Activated CD4-positive, CD25-positive, alpha-beta regulatory T cell treated with anti-CD3 and anti-CD28 coated beads, Interleukin-2, amount 50 U/mL, for 72 hours (primary cell): ENCODE data around the gene IL21R.

Experiments used
- DNase-seq: peaks from one replicate; pipeline ENCODE4 v3.0.0; 2021

IL21R gene

DNA sequence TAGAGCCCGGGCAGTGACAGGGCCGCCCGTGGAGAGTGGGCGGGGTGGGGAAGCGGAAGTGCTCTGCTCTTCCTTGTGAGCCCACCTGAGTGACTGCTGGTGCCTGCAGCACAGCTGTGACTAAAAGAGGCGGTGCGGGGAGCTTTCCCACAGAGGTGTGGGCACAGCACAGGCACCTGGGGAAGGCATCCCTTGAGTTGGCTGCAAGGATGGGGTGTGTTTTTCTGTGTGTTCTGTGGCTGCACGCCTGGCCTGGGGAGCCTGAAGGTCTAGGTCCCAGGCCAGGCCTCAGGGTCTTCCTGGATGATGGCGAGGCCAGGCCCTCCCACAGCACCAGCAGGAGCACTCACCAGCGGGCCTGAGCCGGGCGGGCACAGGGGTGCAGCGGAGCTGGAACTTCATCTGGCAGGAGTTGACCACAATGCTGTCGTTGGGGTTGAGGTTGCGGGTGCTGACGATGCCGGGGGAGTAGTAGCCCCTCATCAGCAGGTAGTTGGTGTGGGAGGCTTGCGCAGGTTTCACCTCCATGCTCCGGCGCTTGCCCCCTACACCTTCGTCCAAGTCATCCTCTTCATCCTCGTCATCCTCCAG, 67.1 kb downstream of the IL21R start:
- DNase-seq: no peak

DNA sequence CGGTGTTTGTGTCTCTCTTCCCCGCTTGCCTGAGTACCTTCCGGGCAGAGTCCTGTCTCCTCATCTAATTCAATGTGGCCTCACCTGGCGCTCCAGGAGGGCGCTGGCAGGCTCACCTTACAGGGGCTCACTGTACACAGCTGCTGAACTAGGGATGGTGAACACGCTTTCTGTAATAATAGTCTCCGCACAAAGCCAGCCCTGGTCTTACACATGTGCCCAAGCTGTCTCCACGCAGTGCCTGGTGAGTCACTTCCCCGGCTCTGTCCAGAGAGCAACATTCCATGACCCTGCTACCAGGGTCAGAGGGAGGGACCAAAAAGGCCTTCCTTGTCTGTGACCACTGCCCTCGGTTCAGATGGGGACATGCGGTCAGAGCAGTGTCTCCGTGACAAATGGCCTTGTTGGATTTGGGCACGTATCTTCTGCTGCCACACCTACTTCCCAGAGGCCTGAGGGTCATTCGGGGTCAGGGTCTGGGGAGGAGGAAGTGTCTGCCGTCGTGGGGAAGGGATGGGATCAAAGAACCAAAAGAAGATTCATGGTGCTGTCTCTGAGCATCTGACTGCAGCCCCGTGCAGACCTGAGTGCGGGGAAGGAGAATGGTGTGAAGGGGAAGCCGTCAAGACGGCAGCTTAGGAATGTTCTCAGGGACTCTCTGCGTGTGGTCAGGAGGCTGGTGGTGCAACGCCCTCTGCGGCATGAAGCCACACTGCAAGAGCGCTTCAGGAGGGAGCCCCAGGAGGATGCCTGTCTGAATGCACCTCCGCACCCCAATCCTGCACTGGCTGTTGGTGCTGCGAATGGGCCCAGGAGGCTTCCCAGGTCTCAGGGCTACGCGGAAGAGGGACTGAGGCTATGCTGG, 68.8 kb downstream of the IL21R start:
- DNase-seq: no peak

DNA sequence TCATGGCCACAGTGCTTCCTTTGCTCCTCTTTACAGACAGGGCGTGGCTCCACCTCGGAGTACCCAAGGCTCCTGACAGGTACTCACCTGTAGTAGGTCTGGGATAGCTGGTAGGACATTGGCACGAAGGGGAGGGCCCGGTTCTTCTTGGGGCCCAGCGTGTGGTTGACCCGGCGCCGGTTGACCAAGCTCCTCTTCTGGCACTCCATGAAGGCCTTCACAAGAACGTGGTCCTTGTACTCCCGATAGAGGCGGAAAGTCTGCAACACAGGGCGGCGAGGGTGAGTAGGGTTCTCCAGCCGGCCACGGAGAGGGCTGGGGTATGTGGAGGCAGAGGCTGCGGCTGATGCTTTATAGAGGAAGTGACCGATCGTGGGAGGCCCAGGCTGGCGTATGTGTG, 69.7 kb downstream of the IL21R start:
- no peak for DNase-seq

DNA sequence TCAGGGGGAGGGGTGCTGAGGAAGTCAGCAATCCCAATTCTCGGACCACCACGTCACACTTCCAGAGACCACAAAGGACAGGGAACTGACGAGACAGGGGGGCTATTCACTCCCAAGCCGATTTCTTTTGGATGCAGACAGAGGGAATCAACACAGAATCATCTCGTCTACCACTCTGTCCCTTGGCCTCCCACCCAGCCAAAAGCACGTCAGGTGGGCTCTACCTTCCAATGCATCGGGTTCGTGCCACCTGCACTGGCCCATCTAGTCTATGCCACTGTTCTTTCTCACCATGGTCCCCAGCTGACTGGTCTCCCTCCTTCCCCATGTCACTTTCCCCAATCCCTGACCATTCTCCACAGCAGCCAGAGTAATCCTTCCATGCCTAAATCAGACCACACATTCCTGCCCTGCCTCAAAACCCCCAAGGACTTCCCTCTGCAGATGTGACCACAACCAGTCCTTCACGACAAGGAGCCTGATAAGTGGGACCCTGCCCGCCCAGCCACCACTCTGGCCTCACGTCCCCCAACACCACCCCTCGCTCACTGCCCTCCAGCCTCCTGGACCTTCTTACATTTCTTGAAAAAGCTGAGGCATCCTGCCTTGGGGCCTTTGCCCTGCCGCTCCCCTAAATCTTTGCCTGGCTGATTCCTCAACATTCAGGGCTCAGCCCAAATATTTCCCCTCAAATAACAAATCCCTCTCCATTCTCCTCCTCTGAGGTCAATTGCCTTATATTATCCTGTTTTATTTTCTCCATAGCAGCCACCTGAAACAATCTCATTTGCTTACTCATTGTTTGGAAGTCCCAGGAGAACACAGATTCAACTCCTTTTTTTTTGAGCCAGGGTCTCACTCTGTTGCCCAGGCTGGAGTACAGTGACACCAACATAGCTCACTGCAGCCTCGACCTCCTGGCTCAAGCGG, 70.4 kb downstream of the IL21R start:
- DNase-seq: no peak

DNA sequence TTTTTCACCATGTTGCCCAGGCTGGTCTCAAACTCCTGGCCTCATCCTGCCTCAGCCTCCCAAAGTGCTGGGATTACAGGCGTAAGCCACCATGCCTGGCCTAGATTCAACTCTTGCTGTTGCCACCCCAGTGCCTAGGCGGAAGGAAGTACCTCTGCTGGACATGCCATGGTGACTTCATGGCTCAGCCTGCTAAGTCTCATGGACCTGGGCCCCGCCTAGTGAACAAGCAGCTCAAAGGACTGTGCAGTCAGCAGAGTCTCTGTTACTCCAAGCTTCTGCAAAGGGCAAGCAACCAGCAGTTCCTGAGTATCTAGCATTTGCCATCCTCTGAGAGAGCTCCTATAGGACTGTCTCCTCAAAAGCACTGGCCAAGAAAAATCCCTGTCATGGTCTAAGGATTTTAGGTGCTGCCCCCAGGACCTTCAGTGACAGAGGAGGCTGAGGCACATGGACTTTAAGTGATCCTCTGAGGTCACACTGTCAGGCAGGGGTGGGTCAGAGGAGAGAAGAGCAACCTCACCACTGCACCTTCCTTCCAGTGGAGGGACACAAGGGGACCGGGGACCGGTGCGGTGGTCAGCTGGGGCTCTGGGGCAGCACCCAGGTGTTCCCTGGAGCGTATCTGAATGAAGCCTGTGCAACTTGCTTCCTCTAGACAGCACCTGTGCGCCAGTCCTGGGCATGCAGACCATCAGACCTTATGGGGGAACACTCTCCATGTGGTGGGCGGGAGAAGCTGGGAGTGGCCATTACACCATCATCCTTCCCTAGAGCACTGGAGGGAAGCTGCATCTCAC, 71.3 kb downstream of the IL21R start:
- no peak for DNase-seq

DNA sequence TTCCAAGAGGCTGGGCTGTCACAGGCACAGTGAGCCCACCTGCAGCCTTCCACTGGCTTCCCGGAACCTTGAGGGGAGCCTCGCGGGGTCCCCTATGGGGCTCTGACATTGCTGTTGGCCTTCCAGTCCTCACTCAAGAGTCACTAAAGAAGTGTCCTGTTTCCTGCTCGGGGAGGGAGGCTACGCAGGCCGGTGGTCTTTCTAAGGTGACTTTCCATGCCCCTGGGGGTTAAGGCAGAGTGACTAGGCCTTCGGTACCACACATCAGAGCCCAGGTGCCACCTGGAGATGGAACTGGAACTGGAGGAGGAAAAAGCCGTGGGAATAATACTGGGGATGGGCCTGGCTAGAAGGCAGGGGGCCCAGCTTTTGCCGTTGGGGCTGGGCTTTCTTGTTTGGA, 72.1 kb downstream of the IL21R start:
- no peak for DNase-seq

DNA sequence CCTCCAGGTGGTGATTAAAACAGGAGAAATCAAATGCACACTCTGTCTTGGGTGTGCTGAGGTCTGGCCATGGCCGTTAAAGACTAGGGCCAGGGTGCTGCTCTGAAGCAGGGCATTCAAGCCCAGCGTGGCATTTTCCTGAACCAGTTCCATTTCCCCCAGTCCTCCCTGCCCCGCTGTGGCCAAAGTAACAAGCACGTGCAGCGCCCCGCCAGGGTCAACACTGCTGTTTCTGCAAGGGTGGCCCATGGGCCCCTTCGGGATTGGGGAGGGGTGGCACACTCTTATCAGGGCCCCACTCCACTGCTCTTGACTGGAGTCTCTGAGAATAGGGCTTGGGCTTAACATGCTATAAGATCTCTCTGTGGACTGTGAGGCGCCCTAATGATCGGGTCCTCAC, 72.9 kb downstream of the IL21R start:
- DNase-seq: no peak

DNA sequence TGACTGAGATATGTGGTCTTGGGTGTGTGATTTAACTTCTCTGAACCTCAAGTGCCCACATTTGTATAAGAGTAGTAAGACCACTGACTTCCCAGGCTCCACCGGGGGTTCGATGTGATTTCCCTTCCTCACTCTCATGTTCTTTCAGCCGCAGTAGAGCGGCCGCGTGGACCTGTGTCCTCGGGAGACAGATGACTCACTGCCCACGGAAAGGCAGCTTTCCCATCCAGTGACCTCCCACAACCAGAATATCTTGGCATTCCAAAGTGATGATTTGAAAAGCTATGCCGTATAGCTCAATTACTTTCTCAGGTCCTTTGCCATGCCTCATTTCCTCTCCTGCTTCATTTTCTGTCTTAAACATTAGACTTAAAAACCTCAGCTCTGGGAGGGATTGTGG, 73.6 kb downstream of the IL21R start:
- no peak for DNase-seq

DNA sequence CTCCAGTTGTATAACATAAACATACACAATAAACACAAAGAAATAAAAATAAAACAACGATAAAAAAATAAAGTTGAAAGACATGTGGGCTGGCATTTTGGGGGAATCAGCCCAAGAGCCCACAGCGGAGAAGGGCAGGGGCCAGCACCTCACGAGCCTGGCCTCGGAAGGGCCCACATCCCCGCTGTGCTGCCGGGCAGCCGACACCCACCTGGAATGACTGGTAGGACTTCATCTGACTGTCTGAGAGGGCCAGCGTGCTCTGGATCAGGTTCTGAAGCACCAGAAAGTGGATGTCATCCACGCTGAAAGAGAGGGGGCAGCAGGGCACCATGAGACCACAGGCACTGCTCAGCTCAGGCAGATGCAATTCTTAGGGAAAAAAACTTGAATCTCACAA, 74.3 kb downstream of the IL21R start:
- no peak for DNase-seq

DNA sequence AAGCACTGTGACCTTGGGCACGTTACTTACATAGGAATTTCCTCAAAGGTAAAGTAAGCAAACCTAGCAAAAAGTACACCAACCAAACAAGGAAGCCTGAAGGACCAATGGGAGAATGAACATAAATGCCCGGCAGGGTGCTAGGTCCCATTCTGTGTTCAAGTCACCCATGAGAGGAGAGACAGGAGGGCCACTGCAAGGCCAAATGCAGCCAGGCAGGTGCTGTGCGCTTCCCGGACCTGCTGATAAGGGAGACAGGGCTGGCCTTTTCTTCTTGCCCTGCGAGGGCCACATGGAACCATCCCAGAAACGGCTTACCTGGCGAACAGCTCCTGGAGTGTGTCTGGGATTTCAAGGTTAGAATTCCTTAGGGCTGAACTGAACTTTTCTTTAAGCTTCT, 78.8 kb downstream of the IL21R start:
- no peak for DNase-seq

DNA sequence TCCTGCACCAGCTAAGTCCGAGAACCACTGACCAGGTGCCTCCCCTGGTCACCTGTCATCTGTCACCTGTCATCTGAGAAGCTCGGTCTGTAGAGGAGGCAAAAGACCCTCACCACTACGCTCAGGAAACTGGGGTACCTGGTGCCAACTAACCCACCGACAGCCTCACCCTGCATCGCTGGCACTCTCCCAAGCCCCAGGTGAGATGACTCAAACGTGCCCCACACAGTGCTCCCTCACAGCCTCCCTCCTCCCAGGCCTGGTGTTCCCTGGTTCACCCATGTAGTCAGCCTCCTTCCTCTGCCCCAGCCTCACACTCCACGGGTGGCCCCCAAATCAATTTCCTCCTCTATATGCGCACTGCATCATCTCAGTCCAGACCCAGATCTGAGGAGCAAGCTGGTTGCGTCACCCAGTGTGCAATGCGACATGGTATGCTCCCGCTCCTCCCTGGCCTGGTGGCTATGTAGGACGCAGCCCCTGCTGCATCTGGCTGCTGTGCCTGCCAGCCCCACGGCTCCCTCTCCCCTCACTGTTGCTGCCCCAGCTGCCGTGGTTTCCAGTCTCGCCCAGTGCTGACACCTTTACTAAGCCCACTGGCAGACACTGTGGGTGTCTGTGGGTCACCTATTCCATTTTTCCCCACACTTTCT, 79.4 kb downstream of the IL21R start:
- no peak for DNase-seq

DNA sequence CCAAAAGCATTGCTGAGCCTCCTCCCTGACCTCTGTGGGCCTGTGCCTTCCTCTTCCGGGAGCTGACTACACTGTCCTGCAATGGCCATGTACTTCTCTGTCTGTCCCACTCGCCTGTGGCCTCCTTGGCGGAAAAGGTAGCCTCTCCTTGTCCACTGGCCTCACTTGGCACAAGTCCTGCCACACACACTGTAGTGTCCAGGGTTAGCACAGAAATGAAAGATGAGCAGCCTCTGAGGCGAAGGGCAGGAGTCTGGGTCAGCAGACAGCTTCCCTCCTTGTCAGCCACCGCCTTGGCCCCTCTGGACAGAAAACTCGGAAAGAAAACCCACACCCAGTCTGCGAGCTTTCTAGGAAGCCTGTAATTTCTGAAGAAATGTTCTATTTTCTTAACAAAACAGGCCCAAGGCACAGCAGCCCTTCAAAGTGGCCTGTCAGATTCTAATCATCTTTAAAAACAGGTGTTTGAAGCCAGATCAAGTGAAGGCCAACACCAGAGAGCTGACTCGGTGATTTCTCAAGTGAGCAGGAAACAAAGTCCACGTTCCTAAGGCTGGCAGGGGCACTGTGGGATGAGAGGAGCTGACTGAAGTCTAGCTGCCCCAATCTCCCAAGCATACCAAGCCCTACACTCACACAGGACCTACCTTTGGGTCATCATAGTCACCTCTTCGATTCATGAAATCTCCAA, 80.6 kb downstream of the IL21R start:
- no peak for DNase-seq

DNA sequence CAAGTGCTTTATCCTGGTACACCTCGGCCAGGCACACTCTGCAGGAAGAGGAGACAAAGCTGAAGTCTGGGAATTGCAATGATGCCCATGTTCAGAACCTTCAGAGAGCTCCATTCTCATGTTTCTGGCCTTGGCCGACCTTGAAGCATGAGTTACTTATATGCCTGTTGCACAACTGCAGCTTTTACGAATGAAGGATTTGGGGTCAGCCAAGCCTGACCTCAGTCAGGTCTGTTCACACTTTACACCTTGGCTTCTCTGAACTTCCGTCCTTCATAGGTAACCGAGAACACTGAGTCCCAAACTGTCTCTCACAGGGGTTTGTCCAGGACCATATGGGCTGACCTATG, 81.1 kb downstream of the IL21R start:
- no peak for DNase-seq

DNA sequence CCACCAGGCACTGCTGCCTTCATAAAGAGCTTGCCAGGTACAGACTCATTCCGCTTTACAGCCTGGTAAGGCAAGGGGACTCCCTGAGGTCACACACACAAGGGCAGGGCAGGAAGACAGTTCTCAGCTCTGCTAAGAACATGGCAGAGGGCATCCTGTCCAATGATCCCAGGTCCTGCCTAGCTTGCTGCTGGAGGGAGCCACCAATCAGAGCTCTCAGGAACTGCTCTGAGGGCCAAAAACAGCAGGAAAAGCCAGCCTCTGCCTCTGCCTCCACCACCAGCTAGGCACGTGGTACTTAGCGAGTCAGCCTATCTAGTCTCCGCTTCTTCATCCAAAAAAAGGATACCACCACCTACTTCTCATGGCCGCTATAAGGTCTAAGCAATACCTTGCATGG, 81.7 kb downstream of the IL21R start:
- DNase-seq: no peak

DNA sequence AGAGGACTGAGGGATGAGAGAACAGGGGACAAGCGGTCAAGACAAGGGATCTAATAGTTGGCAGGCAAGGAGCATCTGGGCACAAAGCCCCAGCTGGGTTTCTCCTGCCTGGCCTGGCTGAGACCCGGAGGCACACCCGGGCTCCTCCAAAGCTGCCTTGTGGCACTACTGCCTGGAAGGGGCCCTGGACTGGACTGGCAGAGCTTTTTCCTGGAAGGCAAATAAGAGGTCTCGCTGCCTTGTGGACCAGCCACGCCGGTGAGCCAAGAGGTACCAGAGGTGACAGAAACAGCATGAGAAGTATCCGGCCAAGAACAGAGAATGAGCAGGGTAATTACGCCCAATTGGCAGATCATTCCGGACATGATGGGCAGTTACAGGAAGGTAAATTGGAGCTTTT, 83.2 kb downstream of the IL21R start:
- no peak for DNase-seq

DNA sequence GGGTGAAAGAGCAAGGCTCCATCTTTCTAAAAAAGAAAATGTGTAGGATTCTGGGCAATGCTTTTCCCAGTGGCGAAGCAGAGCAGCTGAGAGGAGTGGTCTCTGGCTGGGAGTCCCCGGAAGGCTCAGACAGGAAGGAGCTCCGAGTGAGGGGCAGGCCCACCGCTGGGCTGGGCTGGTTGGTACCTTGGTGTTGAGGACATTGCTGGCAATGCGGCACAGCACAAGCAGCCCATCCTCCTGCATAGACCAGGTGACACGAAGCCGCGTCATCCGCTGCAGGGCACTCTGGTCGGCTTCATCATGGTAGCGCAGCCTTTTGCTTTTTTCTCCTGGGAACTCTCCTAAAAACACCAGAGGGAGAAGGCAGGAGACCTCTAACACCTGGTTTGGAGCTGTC, 83.8 kb downstream of the IL21R start:
- no peak for DNase-seq

DNA sequence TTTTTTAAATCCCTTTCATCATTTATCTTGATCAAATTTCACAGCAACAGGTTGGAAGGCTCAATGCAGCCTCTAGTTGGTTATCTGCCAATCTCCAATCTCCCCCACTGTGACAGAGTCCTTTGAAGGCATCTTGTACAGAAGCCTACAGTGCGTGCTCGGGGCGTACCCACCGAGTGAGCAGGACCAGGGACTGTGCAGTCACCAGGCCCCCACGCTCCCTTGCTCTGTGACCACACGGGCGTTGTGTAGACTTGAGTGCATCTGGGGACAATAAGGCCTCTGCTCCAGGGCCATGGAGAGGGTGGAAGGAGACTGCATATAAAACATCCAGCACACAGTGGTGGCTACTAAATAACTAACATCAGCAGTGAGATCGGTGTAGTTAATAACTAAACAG, 84.4 kb downstream of the IL21R start:
- DNase-seq: no peak

DNA sequence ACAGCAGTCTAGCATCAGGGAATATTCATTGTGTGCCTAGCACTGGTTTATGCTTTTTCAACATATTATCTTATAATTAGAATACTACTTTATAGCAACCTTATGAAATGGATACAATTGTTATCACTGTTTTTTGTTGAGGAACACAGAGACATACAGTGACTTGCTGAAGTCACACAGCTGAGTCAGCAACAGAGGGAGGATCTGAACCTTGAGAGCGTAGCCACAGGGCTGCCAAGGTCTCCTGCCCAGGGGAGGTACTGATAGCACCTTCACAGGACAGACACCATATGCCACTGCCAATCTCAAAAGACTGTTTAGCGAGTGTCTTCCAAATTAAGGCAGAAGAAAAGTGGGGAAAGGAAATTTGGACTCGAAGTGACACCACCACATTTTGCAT, 84.8 kb downstream of the IL21R start:
- no peak for DNase-seq

DNA sequence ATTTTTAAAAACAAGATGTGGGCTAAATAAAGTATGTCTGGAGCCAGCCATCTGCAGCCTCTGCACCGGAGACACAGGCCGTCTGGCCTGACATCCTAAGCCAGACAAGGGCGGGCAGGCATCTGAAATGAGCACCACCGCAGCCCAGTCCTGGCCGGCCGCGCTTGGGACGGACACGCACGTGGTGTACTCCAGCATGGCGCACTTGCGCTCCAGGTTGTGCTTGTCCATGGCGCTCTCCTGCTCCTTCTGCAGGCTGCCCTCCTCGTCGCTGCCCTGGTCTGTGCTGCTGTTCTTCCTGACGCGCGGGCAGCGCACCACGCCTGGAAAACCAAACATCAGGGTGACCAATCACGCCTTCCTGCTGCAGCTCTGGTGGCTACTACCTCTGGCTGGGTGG, 87.4 kb downstream of the IL21R start:
- no peak for DNase-seq

DNA sequence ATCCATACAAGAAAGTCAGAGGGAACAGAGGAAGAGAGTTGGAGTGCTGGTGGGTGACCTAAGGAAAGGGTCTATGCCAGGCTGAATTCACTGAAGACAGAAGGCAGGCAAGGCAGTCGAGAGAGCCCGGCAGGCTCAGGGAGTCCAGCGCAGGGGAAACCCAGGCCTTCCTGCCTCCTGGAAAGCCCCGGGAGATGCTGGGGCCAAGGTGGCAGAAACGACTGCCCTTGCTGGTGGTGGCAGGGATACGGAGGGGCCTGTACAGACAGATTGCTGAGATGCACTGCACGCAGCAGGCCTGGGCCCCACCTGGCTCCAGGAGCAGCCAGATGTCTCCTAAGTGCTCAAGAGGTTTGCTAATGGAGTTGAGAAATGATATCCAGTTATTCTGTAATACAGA, 87.9 kb downstream of the IL21R start:
- DNase-seq: no peak

DNA sequence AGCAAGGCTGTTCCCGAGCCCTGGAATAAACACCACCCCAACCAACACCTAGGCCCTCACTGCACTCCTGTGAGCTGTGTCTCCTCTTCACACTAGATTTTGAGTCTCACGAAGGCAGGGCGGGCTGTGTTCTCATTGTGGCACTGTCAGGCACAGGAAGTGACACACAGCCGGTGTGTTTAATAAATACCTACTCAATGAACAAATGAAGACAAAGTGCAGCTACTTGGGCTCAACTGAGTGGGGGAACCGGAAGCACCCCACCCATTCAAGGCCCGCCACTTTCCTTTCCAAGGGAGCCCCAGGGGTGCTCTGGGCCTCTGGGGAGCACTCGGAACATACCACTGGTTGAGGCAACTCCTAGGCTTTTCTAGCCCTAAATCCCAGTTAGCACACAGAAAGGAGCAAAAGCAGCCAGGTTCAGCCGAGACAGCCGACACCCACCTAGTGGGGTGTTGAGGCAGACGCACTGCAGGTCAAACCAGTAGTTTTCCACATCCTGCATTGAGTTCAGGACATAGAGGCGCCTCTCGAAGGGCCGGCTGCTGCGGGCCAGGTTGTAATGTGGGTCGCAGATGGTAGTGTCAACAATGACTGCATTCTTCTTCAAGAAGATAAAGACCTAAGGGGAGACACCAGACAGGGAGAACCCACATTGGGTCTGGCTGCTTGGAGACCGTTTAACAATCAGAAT, 90.1 kb downstream of the IL21R start:
- DNase-seq: no peak
